ENCODE data around the gene GP5. TPM values are rescaled to one million over a fixed set of nuclear protein-coding genes. Genes with fewer than 3 reads are reported as not detected.

Gene GP5
- total RNA-seq, 3 donors from 2014 or later (not counting 1 experiment from before 2014, with no cell fraction given): 0.63 to 0.88 (median 0.80) TPM

- 28% methylated on average over 21 of the region's 21 CpGs for WGBS (ENCODE audit: insufficient coverage)
- Histone ChIP-seq H3K4me1 (ENCODE audit: control insufficient read depth, insufficient read depth, low read length) (no peaks in the 10 kb centered on the region), H3K27me3 (ENCODE audit: control insufficient read depth, insufficient read depth, low read length) (peaks cover 6% of the 10 kb centered on the region), H3K4me3 (ENCODE audit: low read length) (no peak within 1 kb of the TSS), H3K36me3 (ENCODE audit: control insufficient read depth, insufficient read depth, low read length) (no peaks in the 10 kb centered on the region), H3K9me3 (ENCODE audit: control insufficient read depth, insufficient read depth, low read length) (no peaks in the 10 kb centered on the region), H3K27ac (ENCODE audit: low read length) (no peak within 1 kb of the TSS)
- peaks cover 10 to 33% of the 10 kb centered on the region in 2 donors for H3K27me3 Mint-ChIP-seq (ENCODE audit: low read depth in 2 of 2)
- ATAC-seq (no peak), DNase-seq (peak in 1 of 2 donors; percentile 8)
- no peak within 1 kb of the TSS for H3K27ac Mint-ChIP-seq
- no peaks in the 10 kb centered on the region for H3K4me1 Mint-ChIP-seq
- TF ChIP-seq, protein P1, sequence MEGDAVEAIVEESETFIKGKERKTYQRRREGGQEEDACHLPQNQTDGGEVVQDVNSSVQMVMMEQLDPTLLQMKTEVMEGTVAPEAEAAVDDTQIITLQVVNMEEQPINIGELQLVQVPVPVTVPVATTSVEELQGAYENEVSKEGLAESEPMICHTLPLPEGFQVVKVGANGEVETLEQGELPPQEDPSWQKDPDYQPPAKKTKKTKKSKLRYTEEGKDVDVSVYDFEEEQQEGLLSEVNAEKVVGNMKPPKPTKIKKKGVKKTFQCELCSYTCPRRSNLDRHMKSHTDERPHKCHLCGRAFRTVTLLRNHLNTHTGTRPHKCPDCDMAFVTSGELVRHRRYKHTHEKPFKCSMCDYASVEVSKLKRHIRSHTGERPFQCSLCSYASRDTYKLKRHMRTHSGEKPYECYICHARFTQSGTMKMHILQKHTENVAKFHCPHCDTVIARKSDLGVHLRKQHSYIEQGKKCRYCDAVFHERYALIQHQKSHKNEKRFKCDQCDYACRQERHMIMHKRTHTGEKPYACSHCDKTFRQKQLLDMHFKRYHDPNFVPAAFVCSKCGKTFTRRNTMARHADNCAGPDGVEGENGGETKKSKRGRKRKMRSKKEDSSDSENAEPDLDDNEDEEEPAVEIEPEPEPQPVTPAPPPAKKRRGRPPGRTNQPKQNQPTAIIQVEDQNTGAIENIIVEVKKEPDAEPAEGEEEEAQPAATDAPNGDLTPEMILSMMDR (IDR thresholded peaks at IDR 0.05): no peak
- H3K9me3 Mint-ChIP-seq: no peaks in the 10 kb centered on the region
- intact Hi-C loops (cut with micrococcal nuclease): no loop called here
- no peak within 1 kb of the TSS for H3K4me3 Mint-ChIP-seq
- no peaks in the 10 kb centered on the region for H3K36me3 Mint-ChIP-seq
Observed at GRCh38 chr3:194369522-194370279, 29.4 kb downstream of the GP5 start, which contains the start of gene LRRC15. Gene LRRC15 (minus strand): TSS chr3:194369743. CDS start chr3:194361043, 8,700 bp downstream.

GRCh38 chr3:194368918-194369317, 30.1 kb downstream of the GP5 start:
- intact Hi-C loops (cut with micrococcal nuclease): no loop called here
- no peak overlapping the region for H3K4me3 Mint-ChIP-seq

DNA sequence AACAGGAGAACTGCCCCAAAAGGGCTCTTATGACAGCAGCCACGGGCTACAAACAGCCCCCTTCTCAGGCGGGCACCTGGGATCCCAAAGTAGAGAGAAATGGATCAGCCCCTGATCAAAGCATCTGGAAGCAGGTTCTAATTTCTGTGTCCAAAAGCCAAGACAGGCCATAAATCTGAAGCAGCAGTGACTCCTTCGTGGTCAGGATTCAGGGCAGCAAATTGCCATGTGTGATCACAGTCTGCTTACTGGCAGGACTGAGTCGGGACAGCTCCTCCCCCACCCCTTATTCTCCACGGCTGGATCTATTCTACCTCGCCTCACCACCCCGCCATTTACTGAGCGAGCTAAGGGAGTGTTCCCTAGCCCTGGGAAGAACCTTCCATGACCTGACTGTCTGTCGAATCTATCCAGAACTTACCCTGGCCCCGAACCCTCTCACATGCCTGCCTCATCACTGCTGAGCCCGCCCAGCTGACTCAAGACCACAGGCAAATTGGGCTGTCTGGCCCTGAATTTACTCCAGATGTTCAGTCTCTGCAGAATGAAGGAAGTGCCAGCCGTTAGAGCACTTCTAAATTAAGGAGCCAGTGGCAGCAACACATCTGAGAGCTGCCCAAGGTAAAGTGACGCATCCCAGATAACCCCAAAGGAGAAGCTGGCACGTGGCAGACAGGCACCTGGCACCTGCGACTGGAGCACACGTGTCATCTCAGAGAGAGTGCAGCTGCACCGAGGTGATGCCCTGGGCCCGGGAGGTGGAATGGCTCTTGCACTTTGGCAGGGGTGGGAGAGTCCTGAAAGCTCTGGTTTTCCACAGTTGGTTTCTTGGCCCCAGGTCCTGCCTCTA, 30.8 kb downstream of the GP5 start:
- Mint-ChIP-seq H3K4me1 (no peaks in the 10 kb centered on the region), H3K27me3 (ENCODE audit: low read depth in 2 of 2) (peaks cover 10 to 33% of the 10 kb centered on the region in 2 donors), H3K4me3 (no peak overlapping the region), H3K36me3 (no peaks in the 10 kb centered on the region), H3K9me3 (no peaks in the 10 kb centered on the region), H3K27ac (no peak overlapping the region)
- H3K36me3 ChIP-seq (ENCODE audit: control insufficient read depth, insufficient read depth, low read length): no peaks in the 10 kb centered on the region
- DNase-seq (no peak), ATAC-seq (no peak)
- TF ChIP-seq, protein P1 (IDR thresholded peaks at IDR 0.05): no peak
- peaks cover 6% of the 10 kb centered on the region for H3K27me3 ChIP-seq (ENCODE audit: control insufficient read depth, insufficient read depth, low read length)
- H3K27ac ChIP-seq (ENCODE audit: low read length): no peak overlapping the region
- 44% methylated on average over 18 of the region's 18 CpGs for WGBS (ENCODE audit: insufficient coverage)
- no peaks in the 10 kb centered on the region for H3K4me1 ChIP-seq (ENCODE audit: control insufficient read depth, insufficient read depth, low read length)
- no peaks in the 10 kb centered on the region for H3K9me3 ChIP-seq (ENCODE audit: control insufficient read depth, insufficient read depth, low read length)
- no peak overlapping the region for H3K4me3 ChIP-seq (ENCODE audit: low read length)
- intact Hi-C loops (cut with micrococcal nuclease): no loop called here

More at GRCh38 chr3:194368918-194369317, 30.1 kb downstream of the GP5 start:
- H3K4me1 Mint-ChIP-seq: no peaks in the 10 kb centered on the region
- no peak overlapping the region for H3K4me3 ChIP-seq (ENCODE audit: low read length)
- no peaks in the 10 kb centered on the region for H3K36me3 ChIP-seq (ENCODE audit: control insufficient read depth, insufficient read depth, low read length)
- H3K27ac Mint-ChIP-seq: no peak overlapping the region
- H3K4me1 ChIP-seq (ENCODE audit: control insufficient read depth, insufficient read depth, low read length): no peaks in the 10 kb centered on the region
- H3K36me3 Mint-ChIP-seq: no peaks in the 10 kb centered on the region
- 79% methylated on average over 6 of the region's 6 CpGs for WGBS (ENCODE audit: insufficient coverage)
- TF ChIP-seq, protein P1 (IDR thresholded peaks at IDR 0.05): no peak
- H3K27me3 Mint-ChIP-seq (ENCODE audit: low read depth in 2 of 2): peaks cover 10 to 33% of the 10 kb centered on the region in 2 donors
- H3K9me3 ChIP-seq (ENCODE audit: control insufficient read depth, insufficient read depth, low read length): no peaks in the 10 kb centered on the region
- ATAC-seq (no peak), DNase-seq (no peak)
- H3K27ac ChIP-seq (ENCODE audit: low read length): no peak overlapping the region
- no peaks in the 10 kb centered on the region for H3K9me3 Mint-ChIP-seq
- H3K27me3 ChIP-seq (ENCODE audit: control insufficient read depth, insufficient read depth, low read length): peaks cover 6% of the 10 kb centered on the region

Data from natural killer cell (primary cell).